Fibroblast of the conjunctiva (primary cell): ENCODE results near the gene C1QTNF9B.
A peak's percentile ranks its signal among the peaks of the same experiment; 100 is the strongest.
"Not testable (repeated sequence)": the region's sequence is repeated elsewhere in the genome, so short reads cannot be mapped to it uniquely, and the experiment has no call there.

Source experiments
- DNase-seq: peaks from one replicate; pipeline ENCODE4 v3.0.0-alpha.2; 2010; ENCODE audit warnings: low read depth

Gene C1QTNF9B

GRCh38 chr13:23897452-23897919 is at the start of gene C1QTNF9B:
TSS of gene C1QTNF9B (minus strand) at chr13:23897502.
- not testable (repeated sequence) for DNase-seq

GRCh38 chr13:23946900-23947299 is 49.6 kb upstream of the C1QTNF9B start:
- no peak for DNase-seq

GRCh38 chr13:23946067-23946466 is 48.8 kb upstream of the C1QTNF9B start:
- no peak for DNase-seq

DNA sequence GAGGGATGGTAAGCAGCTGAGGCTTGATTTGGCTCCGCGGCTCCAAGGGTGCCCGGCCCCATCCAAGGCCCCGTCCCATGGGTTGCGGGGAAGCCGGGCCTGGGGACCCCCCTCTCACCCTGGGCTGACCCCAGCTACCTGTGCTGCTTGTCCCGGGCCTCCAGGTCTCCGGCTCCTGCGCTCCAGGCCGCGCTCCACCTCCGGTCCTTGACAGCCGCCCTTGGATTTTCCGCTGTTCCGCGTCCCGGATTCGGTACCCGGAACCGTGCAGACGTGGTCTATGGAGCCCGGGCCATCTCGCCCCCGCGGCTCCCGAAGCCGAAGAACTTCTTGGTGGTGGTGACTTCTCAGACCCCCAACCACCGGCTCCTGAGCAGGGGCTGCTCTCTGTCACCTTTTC is 48.3 kb upstream of the C1QTNF9B start:
- DNase-seq, result no peak

GRCh38 chr13:23941211-23941610 is 43.9 kb upstream of the C1QTNF9B start:
- no peak for DNase-seq

DNA sequence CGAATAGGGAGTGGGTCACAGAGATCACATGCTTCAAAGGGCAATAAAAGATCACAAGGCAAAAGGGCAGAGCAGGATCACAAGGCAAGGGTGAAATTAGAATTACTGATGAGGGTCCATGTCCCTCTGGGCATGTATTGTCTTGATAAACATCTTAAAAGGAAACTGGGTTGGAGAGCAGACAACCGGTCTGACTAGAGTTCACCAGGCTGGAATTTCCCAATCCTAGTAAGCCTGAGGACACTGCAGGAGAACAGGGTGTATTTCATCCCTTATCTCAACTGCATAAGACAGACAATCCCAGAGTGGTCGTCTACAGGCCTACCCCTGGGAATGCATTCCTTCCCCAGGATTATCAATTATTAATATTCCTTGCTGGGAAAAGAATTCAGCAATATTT is 42.4 kb upstream of the C1QTNF9B start:
- not testable (repeated sequence) for DNase-seq

GRCh38 chr13:23934520-23934919 is 37.2 kb upstream of the C1QTNF9B start:
- peak; percentile 60 for DNase-seq

DNA sequence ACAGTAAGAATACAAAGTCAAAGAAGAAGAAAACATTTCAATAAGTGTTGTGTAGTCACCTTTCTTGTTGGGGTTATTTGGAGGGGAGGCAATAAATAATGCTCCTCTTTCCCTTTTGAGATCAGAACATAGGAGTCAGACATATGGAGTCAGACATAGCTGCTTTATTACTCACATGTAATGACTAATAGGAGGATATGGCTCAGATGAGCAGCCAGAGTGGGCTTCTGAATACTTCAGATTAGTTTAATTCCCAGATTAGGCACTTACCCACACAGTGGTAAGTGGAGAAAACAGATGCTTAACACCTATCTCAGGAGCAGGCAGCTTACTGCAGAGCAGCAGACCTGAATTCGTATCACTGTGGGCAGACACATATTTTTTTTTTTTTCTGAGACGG is 31.7 kb upstream of the C1QTNF9B start:
- peak; percentile 21 for DNase-seq

- no peak for DNase-seq
Observed at GRCh38 chr13:23923031-23923430, 25.7 kb upstream of the C1QTNF9B start.

- DNase-seq, result no peak
Observed at GRCh38 chr13:23922005-23922932, 25.0 kb upstream of the C1QTNF9B start.

DNA sequence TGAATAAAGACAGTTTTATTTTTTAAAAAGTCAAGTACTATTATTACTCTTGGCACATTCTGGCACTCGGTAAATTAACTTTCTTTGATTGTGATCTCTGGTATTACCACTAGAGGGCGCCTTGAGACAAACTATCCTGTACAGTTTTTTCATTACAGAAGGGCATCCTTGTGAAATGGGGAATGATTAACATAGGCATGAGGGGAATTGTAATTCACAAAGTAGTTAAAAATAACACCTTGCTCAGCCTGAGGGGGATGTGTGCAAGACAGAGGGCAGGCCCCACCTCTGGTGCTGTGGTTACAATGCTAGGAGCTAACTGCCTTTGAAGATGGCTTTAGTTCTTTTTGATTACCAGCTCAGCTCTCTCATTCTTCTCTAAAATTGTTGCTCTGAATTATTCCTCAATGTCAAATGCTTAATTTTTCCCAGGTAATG is 24.2 kb upstream of the C1QTNF9B start:
- DNase-seq, result peak; percentile 26

DNA sequence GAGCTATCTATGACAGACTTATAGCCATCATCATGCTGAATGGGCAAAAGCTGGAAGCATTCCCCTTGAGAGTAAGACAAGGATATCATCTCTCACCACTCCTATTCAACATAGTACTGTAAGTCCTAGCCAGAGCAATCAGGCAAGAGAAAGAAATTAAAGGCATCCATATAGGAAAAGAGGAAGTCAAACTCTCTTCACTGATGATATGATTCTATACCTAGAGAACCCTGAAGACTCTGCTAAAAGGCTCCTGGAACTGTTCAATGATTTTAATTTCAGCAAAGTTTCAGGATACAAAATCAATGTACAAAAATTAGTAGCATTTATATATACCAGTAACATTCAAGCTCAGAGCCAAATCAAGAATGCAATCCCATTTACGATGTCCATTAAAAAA is 21.7 kb upstream of the C1QTNF9B start:
- no peak for DNase-seq

DNA sequence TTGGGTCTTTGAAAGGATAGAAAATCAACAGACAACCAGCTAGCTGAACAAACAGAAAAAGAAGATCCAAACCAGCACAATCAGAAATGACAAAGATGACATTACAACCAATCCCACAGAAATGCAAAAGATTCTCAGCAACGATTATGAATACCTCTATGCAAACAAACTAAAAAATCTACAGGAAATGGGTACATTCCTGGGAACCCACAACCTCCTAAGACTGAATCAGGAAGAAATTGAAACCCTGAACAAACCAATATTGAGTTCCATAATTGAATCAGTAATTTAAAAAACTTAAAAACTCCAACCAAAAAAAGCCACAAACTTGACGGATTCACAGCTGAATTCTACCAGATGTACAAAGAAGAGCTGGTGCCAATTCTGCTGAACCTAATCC is 20.9 kb upstream of the C1QTNF9B start:
- DNase-seq, result no peak

- no peak for DNase-seq
Observed at GRCh38 chr13:23915308-23915707, 18.0 kb upstream of the C1QTNF9B start.

- no peak for DNase-seq
Observed at GRCh38 chr13:23912469-23912868, 15.2 kb upstream of the C1QTNF9B start.

DNA sequence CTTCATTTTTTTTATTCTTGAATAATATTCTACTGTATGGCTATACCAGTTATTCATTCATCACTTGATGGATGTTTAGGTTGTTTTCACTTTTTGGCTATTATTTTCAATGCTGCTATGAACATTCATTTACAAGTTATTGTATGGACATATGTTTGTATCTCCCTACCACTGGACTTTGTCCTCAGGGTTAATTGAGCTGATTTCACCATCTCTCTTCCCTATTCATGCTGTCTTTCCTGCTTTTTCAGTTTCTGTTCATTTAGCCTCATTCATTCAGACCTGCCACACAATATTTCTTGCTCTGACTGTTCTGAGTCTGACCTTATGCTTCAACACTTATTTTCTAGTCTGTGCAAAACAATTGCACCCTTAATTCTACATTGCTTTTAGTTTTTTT is 12.3 kb upstream of the C1QTNF9B start:
- no peak for DNase-seq

GRCh38 chr13:23905766-23906165 is 8.5 kb upstream of the C1QTNF9B start:
- no peak for DNase-seq

GRCh38 chr13:23903906-23904280 is 6.6 kb upstream of the C1QTNF9B start:
- no peak for DNase-seq

- no peak for DNase-seq
Observed at GRCh38 chr13:23902975-23903905, 5.9 kb upstream of the C1QTNF9B start.

GRCh38 chr13:23901365-23901764 is 4.1 kb upstream of the C1QTNF9B start:
- DNase-seq, result no peak

DNA sequence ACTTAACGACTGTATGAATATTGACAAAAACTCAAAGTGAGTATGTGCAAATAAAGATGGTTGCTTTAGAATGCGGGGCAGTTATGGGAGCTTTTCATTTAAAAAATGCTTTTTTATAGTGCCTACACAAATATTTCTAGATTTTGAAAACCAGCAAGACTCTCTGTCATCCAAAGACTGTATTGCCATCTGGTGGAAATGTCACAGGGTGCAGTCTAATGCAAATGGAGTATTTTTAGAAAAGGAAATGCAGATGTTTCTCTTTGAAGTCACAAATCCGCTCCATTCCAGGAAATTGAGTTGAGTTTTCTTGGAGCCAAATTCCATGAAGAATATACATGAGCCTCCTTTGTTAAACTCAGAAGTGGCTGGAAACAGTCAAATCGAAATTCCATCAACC is 2.3 kb upstream of the C1QTNF9B start:
- DNase-seq, result no peak

DNA sequence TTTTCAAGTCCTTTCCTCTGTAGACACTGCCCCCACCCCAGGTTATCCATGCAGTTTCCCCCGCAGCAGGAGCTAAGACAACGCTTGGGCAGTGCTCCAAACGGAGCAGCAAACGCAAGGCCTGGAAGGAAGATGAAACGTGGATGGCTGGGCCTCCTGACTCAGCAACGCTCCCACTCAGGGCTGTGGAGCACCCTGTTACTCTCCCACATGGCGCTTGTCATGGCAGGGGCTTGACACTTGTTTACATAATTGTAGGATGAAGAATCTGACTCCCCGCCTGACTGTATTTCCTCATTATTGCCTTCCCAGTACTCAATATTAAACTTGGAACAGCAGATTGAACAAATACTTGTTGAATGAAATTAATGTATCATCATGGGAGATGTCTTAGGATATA is 799 bp upstream of the C1QTNF9B start:
- peak; percentile 20 for DNase-seq

- DNase-seq, result not testable (repeated sequence)
Observed at GRCh38 chr13:23894746-23895145, 2.6 kb downstream of the C1QTNF9B start.
